COLO668 (cell line): ENCODE results near the gene PLEK.
A peak's percentile ranks its signal among the peaks of the same experiment; 100 is the strongest.

Experiments
- DNase-seq: peaks from one replicate; lab custom pipeline; 2025; ENCODE audit not compliant: unreplicated experiment; lab: John Stamatoyannopoulos, UW

Gene PLEK

DNA sequence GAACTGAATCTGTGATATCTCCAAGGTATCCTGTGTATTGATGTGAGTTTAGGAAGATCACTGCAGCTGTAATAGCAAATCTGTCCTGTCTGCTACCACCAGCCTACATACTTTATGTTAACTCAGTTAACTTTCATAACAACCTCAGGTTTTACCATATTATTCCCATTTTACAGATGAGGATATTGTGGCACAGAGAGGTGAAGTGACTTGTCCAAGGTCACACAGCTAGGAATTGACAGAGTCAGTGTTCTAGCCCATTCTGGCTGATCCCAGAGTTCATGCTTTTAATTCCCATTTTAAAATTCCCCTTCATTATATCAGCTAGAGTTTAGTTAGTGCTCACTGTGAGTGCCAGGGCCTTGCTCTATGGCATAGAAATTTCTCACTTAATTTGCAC lies 49.4 kb downstream of the PLEK start:
- DNase-seq: no peak

DNA sequence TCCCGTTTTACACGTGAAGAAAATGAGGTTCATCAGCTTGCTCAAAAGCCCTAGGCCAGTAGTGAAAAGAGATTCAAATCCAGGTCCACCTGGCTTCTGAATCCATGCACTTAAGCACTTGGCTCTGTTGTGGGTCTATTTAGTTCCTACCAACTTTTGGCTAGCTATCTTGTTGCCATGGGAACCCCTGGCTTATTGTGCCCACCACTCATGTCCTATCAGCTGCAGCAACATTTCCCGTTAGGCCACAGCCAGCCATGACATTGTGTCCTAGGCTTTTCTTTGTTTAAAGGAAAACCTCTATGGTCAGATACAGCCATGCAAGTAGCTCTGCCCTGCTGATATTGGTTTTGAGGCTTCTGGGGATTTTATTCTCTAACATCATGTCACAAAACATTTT lies 49.8 kb downstream of the PLEK start:
- no peak for DNase-seq

DNA sequence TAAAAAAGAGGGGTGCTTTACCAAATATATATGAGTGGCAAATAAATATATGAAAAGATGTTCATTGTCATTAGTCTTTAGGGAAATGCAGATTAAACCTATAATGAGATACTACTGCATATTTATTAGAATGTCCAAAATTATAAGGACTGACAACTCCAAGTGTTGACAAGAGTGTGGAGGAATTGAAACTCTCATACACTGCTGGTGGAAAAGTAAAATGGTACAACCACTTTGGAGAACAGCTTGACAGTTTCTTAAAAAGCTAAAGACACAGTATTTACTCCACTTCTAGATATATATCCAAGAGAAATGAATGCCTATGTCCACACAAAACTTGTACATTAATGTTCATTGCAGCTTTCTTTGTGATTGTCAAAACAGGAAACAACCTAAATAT lies 50.4 kb downstream of the PLEK start:
- DNase-seq: no peak

DNA sequence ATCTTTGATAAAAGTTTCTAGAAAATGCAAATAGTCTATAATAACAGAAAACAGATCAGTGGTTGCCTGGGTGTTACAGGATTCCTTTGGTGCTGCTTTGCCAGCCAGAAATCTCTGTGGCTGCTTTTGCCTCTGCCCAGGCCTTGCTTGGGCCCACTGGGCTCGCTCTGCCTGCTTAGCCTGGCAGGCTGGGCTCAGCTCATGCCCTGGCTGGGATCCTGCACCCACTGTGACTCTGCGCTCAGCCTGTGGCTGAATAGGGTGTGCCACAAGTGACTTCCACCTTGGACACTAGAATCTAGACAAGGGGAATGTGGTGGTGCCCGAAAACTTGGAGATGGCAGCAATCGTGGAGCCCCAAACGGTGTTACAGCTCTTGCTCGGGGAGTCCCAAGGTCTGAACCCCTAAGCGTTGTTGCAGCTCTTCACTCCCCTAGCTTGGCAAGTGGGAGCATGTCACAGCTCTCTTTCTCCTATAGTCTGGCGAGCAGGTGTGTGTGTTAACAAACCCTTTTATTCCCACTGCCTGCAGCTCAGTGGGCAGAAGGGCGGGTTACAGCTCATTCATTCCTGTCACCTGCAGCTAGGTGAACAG lies 51.1 kb downstream of the PLEK start:
- DNase-seq: no peak

DNA sequence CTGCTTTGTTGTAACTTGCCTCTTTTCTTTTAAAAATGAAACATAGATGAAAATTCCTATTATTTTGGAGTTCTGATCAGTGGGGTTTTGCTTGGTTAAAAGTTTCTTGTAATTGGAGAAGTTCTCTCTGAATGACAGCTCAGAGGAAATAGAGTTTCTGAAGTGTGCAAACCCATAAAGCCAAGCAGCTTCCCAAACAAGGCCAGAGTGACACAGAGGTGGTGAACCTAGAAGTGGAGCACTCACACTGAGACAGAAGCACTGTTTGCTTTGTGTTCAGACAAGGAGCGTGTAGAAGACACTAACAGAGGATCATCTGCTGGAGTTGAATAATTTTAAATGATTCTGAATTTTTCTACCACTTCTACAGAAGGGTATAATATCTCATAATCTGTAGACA lies 52.8 kb downstream of the PLEK start:
- no peak for DNase-seq

DNA sequence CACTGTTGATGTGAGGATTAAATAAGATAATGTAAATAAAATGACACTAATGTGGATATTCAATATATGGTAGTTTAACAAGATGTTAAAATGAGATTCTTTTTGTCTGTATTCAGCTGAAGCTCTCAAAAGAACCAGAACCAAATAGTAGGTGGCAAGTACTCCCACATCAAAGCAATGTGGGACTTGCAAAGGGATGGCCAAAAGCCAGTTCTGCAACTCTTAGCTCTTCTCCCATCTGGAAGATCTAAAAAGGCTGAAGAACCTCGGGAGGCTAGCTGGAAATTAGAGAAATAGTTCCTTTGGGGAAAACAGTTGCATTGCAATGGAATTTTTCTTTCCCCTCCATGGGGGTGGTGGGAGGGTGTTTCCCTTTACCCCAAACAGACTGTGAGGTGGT lies 53.3 kb downstream of the PLEK start:
- DNase-seq: no peak

DNA sequence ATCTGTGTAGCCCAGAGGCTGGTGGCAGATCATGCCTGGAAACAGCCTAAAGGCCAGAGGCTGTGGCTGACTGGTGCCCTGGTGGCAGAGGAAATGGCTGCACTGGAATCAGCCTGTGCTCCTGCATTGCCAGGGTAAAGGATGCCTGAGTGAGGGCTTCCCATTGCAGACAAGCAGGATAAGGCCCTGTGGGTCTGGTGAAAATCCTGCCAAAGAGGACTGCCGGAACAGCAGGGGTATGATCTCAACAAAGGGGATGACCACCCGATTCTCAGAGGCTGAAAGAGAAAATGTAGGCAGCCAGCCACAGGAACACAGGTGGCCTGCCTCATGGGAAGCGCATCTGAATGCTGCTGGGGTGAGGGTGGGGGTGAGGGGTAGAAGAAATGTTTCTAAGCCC lies 53.8 kb downstream of the PLEK start:
- no peak for DNase-seq

DNA sequence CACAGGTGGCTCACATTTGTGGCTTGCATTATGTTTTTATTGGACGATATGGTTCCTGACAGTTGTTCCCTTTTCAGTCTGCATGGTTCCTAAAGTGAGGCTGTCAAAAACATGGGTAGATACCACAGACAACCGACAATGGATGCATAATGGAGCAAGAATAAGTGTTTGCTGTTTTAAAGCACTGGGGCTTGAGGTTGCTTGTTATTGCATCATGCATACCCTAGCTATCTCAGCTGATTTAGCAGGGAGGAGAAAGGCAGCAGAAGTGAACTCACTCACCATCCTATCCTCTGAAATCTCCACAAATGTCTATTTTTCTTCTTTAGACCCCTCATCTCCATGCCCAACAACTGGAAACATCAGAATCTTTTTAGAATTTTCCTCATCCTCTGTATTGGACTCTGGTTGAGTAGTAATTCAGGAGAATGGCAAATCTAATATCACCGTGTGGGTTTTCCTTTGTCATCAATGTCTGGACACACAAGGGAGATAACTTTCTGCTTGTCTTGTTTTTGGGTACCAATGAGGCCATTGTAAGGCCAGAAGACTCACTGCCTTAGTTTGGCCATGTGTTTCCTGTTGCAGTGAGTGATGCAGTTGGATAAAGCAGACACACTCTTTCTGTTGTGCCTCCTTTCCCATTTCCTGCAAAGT lies 55.3 kb downstream of the PLEK start:
- DNase-seq: no peak

DNA sequence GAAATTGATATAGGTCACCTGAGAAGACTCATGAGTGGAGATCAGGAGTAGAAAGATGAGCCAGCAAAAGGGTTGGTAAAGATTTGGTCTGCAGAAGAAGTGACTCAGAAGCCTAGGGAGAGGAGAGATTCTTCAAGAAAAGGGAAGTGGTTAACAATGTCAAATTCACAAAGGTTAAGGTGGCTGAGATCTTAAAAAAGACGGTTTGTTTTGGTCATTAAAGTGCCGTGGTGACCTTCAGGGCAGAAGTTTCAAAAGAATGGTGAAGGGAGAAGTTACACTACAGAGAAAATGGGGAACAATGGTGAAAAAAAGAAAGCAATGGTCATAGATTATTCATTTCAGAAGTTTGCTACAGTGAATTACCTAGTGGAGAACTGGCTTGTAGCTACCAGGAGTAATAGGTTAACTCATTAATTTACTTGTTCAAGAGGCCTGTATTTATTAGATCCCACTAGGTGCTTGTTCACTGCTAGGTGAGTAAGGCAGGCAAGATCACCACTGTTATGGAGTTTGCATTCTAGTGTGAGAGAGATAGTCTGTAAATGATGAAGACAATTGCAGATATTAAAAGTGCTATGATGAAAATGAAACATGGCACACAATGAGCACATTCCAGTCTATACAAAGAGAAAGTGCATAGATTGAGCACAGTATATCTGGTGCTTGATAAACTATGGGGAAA lies 59.0 kb downstream of the PLEK start:
- DNase-seq: no peak

DNA sequence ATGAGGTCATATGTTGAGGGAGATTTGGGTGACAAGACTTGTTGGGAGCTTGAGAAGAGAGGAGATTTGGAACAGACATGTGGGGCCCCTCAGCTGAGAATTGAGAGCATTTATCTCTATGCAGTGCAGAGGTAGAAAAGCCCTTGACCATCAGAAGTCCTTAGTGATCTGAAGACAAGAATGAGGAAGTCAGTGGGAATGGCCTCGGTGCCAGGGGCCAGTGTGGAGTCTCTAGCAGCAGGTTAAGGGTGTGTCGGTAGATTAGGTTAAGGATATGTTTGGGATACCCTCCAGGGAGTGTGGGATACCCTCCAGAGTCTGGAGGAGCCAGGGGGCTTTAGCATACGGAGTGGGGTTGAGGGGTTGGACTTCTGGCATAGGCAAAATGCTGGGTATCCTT lies 60.4 kb downstream of the PLEK start:
- no peak for DNase-seq

DNA sequence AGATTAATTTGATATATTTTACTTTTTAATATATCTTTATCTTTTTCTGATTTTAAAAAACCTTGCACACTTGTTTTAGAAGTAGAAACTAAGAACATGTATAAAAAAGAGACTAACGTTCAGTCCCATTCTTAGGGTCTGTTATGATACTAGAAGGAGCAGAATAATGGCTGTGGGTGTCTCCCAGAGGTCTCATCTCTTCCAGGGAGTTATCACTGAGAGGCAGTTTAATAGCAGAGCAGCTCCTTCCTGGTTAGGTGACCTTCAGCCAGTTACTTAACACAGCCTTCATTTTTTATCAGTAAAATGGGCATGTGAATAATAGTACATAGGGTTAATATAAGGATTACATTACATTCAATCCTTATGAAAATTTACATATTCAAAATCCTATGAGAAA lies 61.4 kb downstream of the PLEK start:
- no peak for DNase-seq

DNA sequence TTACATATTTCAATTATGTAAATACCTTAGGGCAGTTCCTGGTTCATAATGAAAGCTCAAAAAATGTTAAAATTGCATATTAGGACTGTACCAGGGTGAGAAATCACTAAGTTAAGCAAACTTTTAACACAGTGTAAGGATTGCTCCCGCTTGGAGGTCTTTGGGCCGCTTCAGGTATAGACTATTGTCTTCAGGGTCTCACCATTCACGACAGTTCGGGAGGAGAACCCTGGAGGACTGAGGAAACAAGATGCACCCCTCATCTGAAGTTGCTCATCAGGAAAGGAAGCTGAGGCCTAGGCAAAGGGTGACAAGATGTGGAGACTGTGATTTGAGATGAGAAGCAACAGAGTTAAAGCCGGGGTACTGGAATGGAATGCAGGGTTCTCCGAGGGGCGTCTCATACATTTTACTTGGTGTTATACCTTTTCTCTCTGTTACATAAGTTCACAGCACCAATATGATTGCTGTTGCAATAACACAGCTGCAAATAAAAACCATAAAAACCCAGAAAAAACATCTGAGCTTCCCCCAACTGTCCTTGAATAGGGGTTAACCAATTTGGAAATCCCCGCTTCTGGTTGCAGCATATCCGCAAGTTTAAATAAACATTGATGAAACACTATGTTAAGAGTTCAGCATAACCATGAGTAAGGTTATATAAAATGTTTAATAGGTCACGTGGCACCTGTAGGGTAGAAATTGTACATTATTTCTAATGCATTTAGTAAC lies 61.9 kb downstream of the PLEK start:
- no peak for DNase-seq

DNA sequence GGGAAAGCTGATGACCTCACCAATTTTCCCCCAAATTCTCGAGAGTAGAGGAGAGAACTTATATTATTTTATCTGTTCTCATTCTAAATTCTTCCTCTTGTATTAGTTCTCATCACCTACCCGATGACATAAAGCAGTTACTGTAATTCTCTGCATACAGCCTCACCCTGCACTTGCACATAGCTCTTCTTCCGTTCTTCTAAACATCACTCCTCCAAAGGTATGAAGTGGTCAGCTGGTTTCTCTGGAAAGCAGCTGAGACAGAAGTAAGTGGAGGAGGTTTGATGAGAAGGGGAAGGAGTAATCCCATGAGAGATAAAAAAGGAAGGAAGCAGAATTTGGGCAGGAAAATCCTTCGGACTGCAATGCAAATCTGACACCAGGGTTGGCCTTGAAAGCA lies 63.0 kb downstream of the PLEK start:
- no peak for DNase-seq

DNA sequence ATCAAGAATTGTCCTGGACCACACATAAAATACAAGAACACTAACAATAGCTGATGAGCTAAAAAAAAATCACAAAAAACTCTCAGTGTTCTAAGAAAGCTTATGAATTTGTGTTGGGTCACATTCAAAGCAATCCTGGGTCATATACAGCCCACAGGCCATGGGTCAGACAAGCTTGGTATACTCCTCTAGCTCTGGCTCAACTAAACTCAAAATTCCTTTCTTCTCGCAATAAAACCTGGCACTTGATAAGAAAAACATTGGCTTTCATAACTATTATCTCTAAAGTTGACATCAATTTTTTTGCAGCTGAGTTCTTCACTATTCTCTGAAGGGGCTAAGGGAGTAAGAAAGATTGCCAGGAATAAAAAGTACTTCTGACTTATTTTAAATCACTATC lies 63.7 kb downstream of the PLEK start:
- no peak for DNase-seq

DNA sequence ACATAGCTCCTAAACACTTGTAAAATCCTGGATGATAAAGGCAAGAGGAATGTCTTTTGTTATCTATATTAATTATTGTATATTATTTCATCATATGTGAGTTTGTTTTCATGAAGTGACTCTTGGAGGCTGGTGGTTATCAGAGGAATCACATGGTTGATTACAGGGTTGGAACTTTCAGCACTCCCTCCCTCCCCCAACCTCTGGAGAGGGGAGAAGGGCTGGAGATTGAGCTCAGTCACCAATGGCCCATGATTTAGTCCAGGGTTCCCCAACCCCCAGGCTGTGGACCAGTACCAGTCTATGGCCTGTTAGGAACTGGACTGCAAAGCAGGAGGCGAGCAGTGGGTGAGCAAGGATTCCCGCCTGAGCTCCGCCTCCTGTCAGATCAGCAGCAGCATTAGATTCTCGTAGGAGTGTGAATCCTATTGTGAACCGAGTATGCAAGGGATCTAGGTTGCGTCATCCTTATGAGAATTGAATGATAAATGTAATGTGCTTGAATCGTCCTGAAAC lies 64.3 kb downstream of the PLEK start:
- no peak for DNase-seq

DNA sequence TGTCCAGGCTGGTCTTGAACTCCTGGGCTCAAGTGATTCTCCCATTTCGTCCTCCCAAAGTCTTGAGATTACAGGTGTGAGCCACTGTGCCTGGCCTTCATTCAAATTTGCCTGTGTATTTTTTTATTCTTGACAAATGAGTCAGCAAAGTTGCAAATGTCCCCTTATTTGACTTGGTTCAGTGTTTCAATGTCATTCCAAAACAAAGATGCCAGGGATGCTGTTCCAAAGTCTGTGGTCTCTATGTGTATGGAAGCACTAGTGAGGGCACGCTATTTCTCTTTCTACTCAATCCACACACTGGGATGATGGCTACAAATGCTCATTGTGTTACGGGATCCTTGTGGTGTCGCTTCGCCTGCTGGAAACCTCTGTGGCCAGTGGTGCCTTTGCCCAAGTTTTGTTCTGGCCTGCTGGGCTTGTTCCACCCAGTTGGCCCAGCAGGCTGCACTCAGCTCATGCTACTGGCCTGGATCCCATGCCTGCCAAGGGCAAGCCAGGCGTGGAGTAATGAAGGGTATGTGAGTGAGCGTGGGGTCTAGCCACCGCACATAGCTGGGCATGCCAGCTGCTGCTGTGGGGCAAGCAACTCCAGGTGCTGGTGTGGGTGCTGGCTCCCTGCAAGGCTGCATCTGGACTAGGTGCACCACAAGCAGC lies 66.4 kb downstream of the PLEK start:
- no peak for DNase-seq

DNA sequence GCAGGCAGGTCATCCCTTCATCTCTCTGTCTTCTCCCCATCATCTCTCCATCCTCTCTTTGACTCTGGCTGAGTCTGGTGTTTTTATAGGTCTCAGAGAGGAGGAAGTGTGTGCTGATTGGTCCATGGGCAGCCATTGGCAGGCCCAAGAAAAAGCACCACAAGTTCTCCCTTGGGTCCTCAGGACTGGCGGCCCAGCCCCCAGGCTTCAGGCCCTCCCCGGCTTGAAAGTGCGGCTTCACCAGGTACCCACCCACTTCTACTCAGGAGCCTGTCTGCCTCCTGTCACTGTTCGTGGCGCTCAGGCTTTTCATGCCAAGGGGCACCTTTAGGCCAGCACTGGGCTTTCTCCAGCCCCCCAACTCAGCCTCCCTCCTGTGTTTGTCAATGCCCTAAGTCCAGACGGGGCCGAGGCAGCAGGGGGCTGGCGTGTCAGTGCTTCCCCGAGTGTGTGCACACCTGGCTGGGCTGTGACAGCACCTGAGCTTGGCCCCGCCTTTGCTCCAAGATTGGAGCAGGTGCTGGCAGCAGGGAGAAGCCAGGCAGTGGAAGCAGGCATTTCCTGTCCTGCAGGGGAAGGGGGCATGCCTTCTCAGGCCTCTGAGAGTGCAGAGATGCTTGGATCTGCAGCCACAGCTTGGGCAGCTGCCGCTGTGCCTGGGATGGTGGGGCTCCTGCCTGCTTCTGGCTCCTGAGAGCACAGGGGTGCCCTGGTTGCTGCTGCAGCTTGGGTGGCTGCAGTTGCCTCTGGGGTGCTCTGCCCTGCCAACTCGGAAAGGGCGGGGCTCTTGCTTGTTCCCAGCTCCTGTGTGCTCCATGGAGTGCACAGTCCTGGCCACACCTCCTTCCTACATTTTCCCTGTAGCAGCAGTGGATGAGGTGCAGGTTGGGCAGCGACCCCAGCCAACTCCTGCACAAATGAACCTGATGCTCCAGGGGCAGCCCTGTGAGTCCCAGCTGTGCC lies 67.9 kb downstream of the PLEK start:
- DNase-seq: peak; percentile 73

DNA sequence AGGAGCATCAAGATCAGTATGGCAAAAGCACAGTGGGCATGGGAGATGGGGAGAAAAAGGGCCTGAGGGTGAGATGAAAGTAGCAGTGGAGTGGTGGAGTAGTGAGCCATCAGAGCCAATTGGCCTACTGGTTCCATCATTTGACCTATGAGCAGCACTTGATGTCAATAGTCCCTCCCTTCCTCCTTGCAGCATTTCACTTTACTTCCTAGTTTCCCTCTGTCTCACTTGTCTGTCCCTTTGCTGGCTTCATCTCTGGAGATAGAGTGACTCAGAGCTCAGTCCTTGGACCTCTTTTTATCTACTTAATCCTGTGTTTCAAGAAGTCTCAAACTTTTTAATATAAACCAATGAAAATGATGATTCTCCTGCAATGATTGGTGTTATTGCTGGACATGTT lies 69.9 kb downstream of the PLEK start:
- DNase-seq: no peak

DNA sequence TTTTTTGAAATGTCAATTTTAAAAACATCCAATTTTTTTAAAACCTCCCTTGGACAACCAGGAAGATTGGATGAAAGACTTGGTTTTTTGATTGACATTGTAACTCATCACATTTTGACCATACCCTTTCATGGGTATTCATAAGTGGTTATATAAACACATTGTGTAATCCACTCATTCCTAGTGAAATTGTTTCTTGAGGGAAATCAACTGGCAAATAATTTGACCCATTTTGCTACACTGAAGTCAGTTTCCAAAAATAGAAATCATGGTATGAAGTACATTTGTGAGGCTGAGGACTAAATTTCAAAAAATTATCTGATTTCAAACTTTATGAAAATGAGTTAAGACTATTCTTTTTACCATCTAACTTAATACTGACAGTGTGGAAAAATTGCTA lies 70.5 kb downstream of the PLEK start:
- no peak for DNase-seq

DNA sequence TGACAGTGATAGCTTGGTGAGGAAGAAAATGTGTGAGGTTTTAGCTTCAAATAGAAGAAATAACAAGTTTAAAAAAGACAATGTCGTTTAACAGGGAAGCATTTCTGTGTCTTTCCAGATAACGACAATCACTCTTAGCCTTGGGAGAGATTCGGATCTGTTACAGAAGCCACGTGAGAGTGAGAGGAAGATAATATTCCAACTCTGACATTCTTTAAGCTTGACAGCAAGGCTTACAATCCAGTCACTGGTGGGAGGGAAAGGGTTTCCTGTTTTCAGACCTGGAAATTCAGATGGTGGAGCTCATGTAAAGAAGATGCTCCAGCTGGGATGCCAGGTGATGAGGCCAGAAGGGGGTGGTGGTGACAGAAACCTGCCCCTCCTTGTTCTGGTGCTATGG lies 71.2 kb downstream of the PLEK start:
- no peak for DNase-seq
